HEK293T (cell line): ENCODE measurements around the gene IL1RN.

Experiments used
- ARNT ChIP-seq: fragments of 450-650 bp; IDR thresholded peaks from 2 replicates; pipeline ENCODE4 v1.6.1; 2017; ENCODE audit warnings: mild to moderate bottlenecking
- BHLHE40 ChIP-seq: fragments of 450-650 bp; IDR thresholded peaks from 2 replicates; pipeline ENCODE4 v1.6.1; 2016; ENCODE audit warnings: mild to moderate bottlenecking, moderate library complexity, borderline replicate concordance
- CTBP1 ChIP-seq: fragments of 450-650 bp; IDR thresholded peaks from 2 replicates; pipeline ENCODE4 v1.6.1; 2016; ENCODE audit warnings: borderline replicate concordance
- ELF4 ChIP-seq: fragments of 450-650 bp; IDR thresholded peaks from 2 replicates; pipeline ENCODE4 v1.6.1; 2017; ENCODE audit warnings: antibody characterized with exemption
- FOXA1 ChIP-seq: fragments of 450-650 bp; IDR thresholded peaks from 2 replicates; pipeline ENCODE4 v1.6.1; 2016; ENCODE audit warnings: mild to moderate bottlenecking
- FOXK2 ChIP-seq: fragments of 450-650 bp; IDR thresholded peaks from 2 replicates; pipeline ENCODE4 v1.6.1; 2016; ENCODE audit warnings: mild to moderate bottlenecking
- FOXM1 ChIP-seq: fragments of 450-650 bp; IDR thresholded peaks from 2 replicates; pipeline ENCODE4 v1.6.1; 2017; ENCODE audit warnings: mild to moderate bottlenecking, borderline replicate concordance
- L3MBTL2 ChIP-seq: fragments of 450-650 bp; conservative IDR thresholded peaks from 2 replicates; pipeline ENCODE4 v1.6.1; 2016; ENCODE audit warnings: mild to moderate bottlenecking
- NFRKB ChIP-seq: fragments of 450-650 bp; IDR thresholded peaks from 2 replicates; pipeline ENCODE4 v1.6.1; 2016; ENCODE audit warnings: mild to moderate bottlenecking, moderate library complexity
- SP1 ChIP-seq: fragments of 450-650 bp; IDR thresholded peaks from 2 replicates; pipeline ENCODE4 v1.6.1; 2017
- SUZ12 ChIP-seq: fragments of 450-650 bp; IDR thresholded peaks from 2 replicates; pipeline ENCODE4 v1.6.1; 2016; ENCODE audit warnings: mild to moderate bottlenecking
- TARDBP ChIP-seq: fragments of 450-650 bp; IDR thresholded peaks from 2 replicates; pipeline ENCODE4 v1.6.1; 2016
- ZNF384 ChIP-seq: fragments of 450-650 bp; IDR thresholded peaks from 2 replicates; pipeline ENCODE4 v1.6.1; 2016
- TF ChIP-seq, protein P1 (sequence below): fragments of 450-650 bp; IDR thresholded peaks from 2 replicates; pipeline ENCODE4 v1.6.1; 2016

DNA sequence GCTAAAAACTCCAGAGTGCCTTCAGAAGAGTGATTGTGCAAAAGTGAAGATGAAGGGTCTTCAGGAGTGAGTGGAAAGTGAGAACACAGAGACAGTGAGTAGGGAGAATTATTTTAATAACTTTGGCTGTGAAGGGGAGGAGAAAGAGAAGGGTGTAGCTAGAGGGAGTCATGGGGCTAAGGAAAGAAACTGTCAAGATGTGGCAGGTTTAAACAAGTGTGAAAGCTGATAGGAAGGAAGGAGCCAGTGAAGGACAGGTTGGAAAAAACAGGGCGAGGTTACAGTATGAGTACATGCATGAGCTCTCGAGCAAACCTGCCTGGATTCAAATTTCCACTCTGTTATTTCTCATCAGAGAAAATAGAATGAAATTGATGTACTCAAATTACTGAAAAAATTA, 41.9 kb upstream of the IL1RN start:
- no peak for TF ChIP-seq BHLHE40
- TF ChIP-seq FOXK2 = no peak
- no peak for TF ChIP-seq TARDBP
- TF ChIP-seq SUZ12 = no peak
- no peak for TF ChIP-seq FOXM1
- TF ChIP-seq ELF4 = no peak
- no peak for TF ChIP-seq ZNF384
- no peak for TF ChIP-seq L3MBTL2
- no peak for TF ChIP-seq SP1
- no peak for TF ChIP-seq FOXA1
- TF ChIP-seq NFRKB = no peak
- no peak for TF ChIP-seq CTBP1
- TF ChIP-seq, protein P1, sequence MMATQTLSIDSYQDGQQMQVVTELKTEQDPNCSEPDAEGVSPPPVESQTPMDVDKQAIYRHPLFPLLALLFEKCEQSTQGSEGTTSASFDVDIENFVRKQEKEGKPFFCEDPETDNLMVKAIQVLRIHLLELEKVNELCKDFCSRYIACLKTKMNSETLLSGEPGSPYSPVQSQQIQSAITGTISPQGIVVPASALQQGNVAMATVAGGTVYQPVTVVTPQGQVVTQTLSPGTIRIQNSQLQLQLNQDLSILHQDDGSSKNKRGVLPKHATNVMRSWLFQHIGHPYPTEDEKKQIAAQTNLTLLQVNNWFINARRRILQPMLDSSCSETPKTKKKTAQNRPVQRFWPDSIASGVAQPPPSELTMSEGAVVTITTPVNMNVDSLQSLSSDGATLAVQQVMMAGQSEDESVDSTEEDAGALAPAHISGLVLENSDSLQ = no peak
- no peak for TF ChIP-seq ARNT
